Measurements from ENCODE around the gene SAMHD1. TPM values are rescaled to one million over a fixed set of nuclear protein-coding genes. Genes with fewer than 3 reads are reported as not detected.

Gene SAMHD1
- total RNA-seq, 3 donors from 2014 or later (not counting 1 experiment from before 2014, with no cell fraction given): 237 to 279 (median 270) TPM

DNA sequence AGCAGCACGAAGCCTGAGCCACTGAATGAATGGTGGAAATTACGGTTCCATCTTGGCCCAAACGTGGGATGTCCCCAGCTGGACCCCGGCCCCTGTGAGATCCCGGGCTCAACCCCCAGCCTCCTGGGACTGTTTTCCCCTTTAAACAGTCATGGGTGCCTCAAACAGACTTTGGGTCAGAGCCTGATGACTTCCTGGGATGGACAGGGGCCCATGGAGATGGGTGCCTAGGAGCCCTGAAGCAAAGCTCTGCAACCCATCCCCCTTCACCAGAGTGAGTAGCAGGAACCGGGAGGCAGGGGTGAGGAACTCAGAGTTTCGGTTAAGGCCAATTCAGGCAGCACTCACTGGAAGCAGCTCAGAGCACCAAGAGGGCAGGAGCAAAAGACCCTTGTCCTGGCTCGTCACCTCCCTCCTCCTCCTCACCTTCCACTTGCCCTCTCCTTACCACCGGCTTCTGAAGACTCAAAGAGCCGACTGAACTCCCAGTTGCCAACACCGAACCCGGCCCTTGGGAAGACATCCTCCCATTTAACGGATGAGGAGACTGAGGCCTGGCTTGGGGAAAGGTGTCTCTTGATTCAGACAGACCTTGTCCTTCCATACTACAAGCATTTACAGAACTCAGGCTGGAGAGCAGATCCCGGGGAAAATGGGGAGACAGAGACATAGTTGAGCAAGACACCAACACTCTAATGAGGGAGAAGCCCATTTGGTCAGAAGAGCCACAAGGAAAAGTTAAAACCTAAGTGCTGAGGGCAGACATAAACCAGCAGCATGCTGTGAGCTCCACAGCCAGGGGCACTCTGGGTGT is 90.5 kb downstream of the SAMHD1 start:
- intact Hi-C loops (cut with micrococcal nuclease): no loop called here

DNA sequence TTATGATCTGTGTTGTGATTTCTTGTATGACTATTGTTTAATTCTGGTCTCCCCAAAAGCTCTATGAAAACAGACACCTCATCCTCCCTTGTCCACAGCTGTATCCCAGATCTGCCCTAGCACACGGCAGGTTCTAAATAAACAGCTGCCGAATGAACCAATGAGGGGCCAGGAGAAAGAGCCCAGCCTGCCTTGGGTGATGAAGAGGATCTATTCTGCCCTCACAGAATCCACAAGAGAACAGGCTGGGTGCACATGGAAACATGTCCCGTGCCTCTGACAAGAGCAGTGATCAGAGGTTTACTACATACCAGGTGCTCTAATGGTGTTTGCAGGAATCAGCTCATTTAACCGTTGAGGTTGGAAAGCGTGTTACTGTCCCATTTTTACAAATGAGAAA is 91.2 kb downstream of the SAMHD1 start:
- peaks cover 2% of the 10 kb centered on the region for H3K27me3 ChIP-seq (ENCODE audit: control insufficient read depth, insufficient read depth, low read length)
- no peaks in the 10 kb centered on the region for H3K9me3 ChIP-seq (ENCODE audit: control insufficient read depth, insufficient read depth, low read length)
- no peaks in the 10 kb centered on the region for H3K36me3 Mint-ChIP-seq
- peaks cover 28% of the 10 kb centered on the region for H3K4me1 ChIP-seq (ENCODE audit: control insufficient read depth, insufficient read depth, low read length)
- H3K4me1 Mint-ChIP-seq: peaks cover 0 to 22% of the 10 kb centered on the region in 2 donors
- TF ChIP-seq, protein P1, sequence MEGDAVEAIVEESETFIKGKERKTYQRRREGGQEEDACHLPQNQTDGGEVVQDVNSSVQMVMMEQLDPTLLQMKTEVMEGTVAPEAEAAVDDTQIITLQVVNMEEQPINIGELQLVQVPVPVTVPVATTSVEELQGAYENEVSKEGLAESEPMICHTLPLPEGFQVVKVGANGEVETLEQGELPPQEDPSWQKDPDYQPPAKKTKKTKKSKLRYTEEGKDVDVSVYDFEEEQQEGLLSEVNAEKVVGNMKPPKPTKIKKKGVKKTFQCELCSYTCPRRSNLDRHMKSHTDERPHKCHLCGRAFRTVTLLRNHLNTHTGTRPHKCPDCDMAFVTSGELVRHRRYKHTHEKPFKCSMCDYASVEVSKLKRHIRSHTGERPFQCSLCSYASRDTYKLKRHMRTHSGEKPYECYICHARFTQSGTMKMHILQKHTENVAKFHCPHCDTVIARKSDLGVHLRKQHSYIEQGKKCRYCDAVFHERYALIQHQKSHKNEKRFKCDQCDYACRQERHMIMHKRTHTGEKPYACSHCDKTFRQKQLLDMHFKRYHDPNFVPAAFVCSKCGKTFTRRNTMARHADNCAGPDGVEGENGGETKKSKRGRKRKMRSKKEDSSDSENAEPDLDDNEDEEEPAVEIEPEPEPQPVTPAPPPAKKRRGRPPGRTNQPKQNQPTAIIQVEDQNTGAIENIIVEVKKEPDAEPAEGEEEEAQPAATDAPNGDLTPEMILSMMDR (IDR thresholded peaks at IDR 0.05): no peak
- WGBS (ENCODE audit: insufficient coverage): 91% methylated on average over 5 of the region's 5 CpGs
- H3K27ac ChIP-seq (ENCODE audit: low read length): no peak overlapping the region
- H3K36me3 ChIP-seq (ENCODE audit: control insufficient read depth, insufficient read depth, low read length): no peaks in the 10 kb centered on the region
- no peak overlapping the region for H3K27ac Mint-ChIP-seq
- peak overlapping the region; percentile 30 for H3K4me3 Mint-ChIP-seq
- no peak for DNase-seq
- intact Hi-C loops (cut with micrococcal nuclease): no loop called here
- no peaks in the 10 kb centered on the region for H3K9me3 Mint-ChIP-seq
- no peak overlapping the region for H3K4me3 ChIP-seq (ENCODE audit: low read length)
- ATAC-seq: no peak
- H3K27me3 Mint-ChIP-seq (ENCODE audit: low read depth in 2 of 2): peaks cover 0 to 6% of the 10 kb centered on the region in 2 donors

More for the DNA sequence above, 90.5 kb downstream of the SAMHD1 start:
- H3K4me1 Mint-ChIP-seq: peaks cover 0 to 22% of the 10 kb centered on the region in 2 donors
- WGBS (ENCODE audit: insufficient coverage): 94% methylated on average over 14 of the region's 14 CpGs
- no peak for DNase-seq
- TF ChIP-seq, protein P1 (IDR thresholded peaks at IDR 0.05): no peak
- peak overlapping the region; percentile 67 for H3K4me3 Mint-ChIP-seq
- Histone ChIP-seq H3K27ac (ENCODE audit: low read length) (no peak overlapping the region), H3K4me1 (ENCODE audit: control insufficient read depth, insufficient read depth, low read length) (peaks cover 28% of the 10 kb centered on the region), H3K36me3 (ENCODE audit: control insufficient read depth, insufficient read depth, low read length) (no peaks in the 10 kb centered on the region), H3K4me3 (ENCODE audit: low read length) (no peak overlapping the region), H3K9me3 (ENCODE audit: control insufficient read depth, insufficient read depth, low read length) (no peaks in the 10 kb centered on the region), H3K27me3 (ENCODE audit: control insufficient read depth, insufficient read depth, low read length) (peaks cover 2% of the 10 kb centered on the region)
- H3K27me3 Mint-ChIP-seq (ENCODE audit: low read depth in 2 of 2): peaks cover 0 to 6% of the 10 kb centered on the region in 2 donors
- no peak for ATAC-seq
- no peak overlapping the region for H3K27ac Mint-ChIP-seq
- H3K9me3 Mint-ChIP-seq: no peaks in the 10 kb centered on the region
- no peaks in the 10 kb centered on the region for H3K36me3 Mint-ChIP-seq

DNA sequence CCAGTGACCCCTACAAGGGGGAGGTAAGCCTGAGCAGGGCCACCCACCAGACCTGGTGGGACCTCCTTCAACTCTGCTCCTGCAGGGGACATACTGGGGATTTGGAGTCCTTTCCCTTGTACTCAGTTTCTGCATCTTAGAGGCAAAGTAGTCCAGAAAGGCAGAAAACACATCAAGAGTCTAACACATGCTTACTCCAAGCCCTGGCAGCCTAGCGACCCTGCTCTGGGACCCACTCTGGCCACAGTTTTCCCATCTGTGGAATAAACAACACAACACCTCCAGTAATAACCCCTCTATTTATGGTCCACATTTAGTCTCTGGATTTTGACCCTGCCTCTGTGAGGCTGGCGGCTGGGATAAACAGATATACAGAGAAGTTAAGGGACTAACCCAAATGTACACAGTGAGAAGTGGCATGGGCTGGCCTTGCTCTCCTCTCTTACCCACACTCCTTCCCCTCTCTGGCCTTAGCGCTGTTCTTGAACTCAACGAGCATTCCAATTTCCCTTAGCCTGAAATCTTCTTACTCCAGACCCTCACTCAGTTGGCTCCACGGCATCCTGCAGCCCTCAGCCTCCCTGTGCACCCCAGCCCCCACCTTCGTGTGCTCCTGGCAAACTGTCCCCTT is 91.7 kb downstream of the SAMHD1 start:
- DNase-seq (no peak), ATAC-seq (no peak)
- Histone ChIP-seq H3K36me3 (ENCODE audit: control insufficient read depth, insufficient read depth, low read length) (no peaks in the 10 kb centered on the region), H3K4me1 (ENCODE audit: control insufficient read depth, insufficient read depth, low read length) (peaks cover 28% of the 10 kb centered on the region), H3K9me3 (ENCODE audit: control insufficient read depth, insufficient read depth, low read length) (no peaks in the 10 kb centered on the region), H3K27ac (ENCODE audit: low read length) (no peak overlapping the region), H3K4me3 (ENCODE audit: low read length) (no peak overlapping the region), H3K27me3 (ENCODE audit: control insufficient read depth, insufficient read depth, low read length) (peaks cover 2% of the 10 kb centered on the region)
- Mint-ChIP-seq H3K9me3 (no peaks in the 10 kb centered on the region), H3K36me3 (no peaks in the 10 kb centered on the region), H3K4me1 (peaks cover 0 to 17% of the 10 kb centered on the region in 2 donors), H3K27ac (no peak overlapping the region), H3K27me3 (ENCODE audit: low read depth in 2 of 2) (peaks cover 0 to under 1% of the 10 kb centered on the region in 2 donors), H3K4me3 (no peak overlapping the region)
- intact Hi-C loops (cut with micrococcal nuclease): no loop called here
- TF ChIP-seq, protein P1 (IDR thresholded peaks at IDR 0.05): no peak
- WGBS (ENCODE audit: insufficient coverage): 85% methylated on average over 5 of the region's 6 CpGs

Data from natural killer cell (primary cell).